C4-2B (cell line): ENCODE data around the gene ZNF564.

ENCODE experiments used
- CTCF ChIP-seq: fragments of 450-650 bp; conservative IDR thresholded peaks from 2 replicates; pipeline ENCODE4 v1.5.1; 2017; ENCODE audit warnings: mild to moderate bottlenecking
- ZFX ChIP-seq: fragments of 450-650 bp; IDR thresholded peaks from 2 replicates; pipeline ENCODE4 v1.6.1; 2017

- TF ChIP-seq CTCF (no peak), ZFX (no peak)
Measured at GRCh38 chr19:12567951-12568350, 16.7 kb upstream of the ZNF564 start.
